Islet of Langerhans (tissue), 1 donor: Measurements from ENCODE around the gene RAPGEF4.
A peak's percentile ranks its signal among the peaks of the same experiment; 100 is the strongest.
"Not testable (repeated sequence)": the region's sequence is repeated elsewhere in the genome, so short reads cannot be mapped to it uniquely, and the experiment has no call there.

Experiments used
- FAIRE-seq: peaks from one replicate; lab custom pipeline; 2011; peaks lifted over from hg19 to GRCh38; lab: Jason Lieb, UNC

RAPGEF4 gene

DNA sequence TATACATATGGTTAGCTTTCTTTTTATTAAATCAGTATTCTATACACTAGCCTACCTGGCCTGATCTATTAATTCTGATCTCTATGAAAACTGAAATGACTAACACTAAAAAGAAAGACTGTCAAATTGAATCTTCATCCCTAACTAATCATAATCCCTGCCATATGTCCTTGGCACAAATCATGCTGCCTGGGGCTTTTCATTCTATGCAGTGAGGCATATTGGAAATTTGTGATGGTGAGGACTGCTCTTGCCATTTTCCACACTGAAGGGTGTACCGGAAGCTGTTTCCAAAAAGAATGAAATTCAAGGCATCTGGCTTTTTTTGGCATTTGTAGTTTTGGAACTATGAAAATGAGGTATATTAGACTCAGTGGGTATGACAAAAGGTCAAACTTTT is 39.7 kb downstream of the RAPGEF4 start:
- FAIRE-seq = no peak

DNA sequence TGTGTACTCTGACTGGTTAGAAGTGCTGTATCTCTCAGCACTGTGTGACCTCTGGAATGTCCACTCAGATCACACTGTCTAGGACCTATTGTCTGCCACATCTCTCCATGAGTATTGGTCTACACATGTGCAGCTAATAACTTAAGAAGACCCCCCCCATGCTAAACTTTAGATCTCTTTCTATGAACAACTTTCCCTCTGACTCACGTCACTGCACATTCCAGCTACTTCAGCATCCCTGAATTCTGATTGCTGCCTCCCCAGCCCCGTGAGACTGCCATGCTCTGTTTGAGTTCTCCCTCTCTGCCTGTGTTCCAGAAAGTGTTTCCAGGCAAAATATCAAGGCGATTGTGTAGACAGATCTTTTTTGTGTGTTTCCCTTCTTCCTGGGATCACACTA is 41.8 kb downstream of the RAPGEF4 start:
- no peak for FAIRE-seq

DNA sequence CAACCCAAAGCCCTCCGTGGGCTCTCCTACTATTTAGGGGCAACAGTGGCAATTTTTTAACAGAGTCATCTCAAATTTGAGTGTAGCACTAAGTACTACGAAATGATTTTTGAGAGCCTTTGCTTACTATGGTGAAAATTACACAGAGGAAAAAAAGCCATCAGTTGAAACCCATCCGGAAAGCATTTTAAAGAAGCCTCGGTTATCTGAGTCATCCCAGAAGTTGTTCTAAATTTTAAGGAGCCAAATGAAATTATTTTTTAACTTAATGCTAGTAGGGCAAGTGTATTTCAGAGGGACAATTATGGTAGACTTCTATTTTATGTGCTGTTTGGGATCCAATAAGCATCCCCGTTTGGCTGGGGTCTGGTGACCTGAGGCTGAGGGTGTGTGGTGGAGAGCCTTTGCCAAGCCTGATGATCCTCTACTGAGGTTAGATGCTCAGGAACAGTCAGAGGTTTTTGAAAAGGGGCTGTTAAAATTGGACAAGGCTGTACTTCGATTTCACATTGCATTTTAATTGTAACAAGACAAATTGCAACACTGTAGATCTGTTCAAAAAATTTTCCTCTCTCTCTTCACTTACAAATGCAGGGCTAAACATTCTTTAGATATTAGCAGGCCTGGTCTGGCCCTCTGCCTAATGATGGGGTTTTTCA is 47.0 kb downstream of the RAPGEF4 start:
- no peak for FAIRE-seq

- no peak for FAIRE-seq
Measured at GRCh38 chr2:172783165-172783898, 47.7 kb downstream of the RAPGEF4 start.

- FAIRE-seq = no peak
Measured at GRCh38 chr2:172788871-172789270, 53.2 kb downstream of the RAPGEF4 start.

GRCh38 chr2:172790404-172790803 is 54.8 kb downstream of the RAPGEF4 start:
- FAIRE-seq = no peak

GRCh38 chr2:172791953-172792352 is 56.3 kb downstream of the RAPGEF4 start:
- FAIRE-seq = no peak

DNA sequence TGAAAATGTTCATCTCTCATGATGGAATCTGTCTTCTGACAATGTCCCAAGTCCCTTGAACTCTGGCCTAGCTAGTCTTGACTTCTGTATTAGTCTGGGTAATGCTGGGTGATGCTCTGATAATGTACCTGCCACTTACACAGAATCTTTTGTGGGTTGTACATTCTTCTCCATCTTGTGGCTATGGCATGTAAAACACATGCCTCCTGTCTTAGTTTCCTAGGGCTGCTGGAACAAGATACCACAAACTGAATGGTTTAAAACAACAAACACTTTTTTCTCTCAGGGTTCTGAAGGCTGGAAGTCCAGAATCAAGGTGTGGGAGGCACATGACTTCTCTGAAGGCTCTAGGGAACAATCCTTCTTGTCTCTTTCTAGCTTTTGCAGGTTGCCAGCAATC is 57.1 kb downstream of the RAPGEF4 start:
- no peak for FAIRE-seq

DNA sequence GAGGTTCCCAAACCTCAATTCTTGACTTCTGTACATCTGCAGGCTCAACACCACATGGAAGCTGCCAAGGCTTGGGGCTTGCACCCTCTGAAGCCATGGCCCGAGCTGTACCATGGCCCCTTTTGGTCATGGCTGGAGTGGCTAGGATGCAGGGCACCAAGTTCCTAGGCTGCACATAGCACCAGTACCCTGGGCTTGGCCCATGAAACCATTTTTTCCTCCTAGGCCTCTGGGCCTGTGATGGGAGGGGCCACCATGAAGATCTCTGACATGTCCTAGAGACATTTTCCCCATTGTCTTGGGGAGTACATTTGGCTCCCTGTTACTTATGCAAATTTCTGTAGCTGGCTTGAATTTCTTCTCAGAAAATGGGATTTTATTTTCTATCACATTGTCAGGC is 67.7 kb downstream of the RAPGEF4 start:
- not testable (repeated sequence) for FAIRE-seq

- no peak for FAIRE-seq
Measured at GRCh38 chr2:172804423-172804822, 68.8 kb downstream of the RAPGEF4 start.

- peak; percentile 95 for FAIRE-seq
Measured at GRCh38 chr2:172806493-172806892, 70.8 kb downstream of the RAPGEF4 start.

DNA sequence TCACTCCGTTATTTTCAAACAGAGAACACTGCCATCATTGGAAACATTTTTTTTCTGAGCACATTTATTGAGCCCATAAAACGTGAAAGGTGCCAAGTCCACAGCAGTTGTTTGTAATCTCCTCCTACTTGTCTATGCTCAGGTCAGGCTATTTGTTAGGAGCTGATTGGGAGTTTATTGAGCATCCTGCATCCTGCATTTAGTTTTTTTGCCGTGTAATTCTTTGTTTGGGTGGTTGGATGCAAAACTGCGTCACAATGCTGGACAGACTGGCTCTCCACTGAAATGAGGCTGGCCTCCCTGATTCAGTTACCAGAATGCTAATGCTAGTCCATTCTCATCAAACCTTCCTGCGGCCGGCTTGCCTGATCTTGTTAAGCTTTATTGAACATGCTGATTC is 71.4 kb downstream of the RAPGEF4 start:
- FAIRE-seq = no peak

DNA sequence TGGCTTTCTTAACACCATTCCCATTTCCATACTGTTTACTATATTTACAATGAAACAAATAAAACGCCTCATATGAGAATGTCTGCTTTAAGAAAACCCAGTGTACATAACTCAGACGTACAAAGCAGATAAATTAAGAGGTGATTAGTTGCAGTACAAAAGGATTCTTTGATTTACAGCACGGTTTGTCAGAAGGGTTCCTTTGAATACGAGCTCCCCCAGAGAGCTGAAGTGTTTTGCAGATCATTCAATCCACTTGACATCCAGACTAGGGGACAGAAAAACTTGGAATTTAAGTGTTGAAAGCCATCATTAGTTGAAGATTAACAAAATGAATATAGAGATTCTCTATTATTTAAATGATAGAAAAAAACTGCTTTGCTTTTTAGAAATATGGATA is 72.5 kb downstream of the RAPGEF4 start:
- FAIRE-seq = no peak

DNA sequence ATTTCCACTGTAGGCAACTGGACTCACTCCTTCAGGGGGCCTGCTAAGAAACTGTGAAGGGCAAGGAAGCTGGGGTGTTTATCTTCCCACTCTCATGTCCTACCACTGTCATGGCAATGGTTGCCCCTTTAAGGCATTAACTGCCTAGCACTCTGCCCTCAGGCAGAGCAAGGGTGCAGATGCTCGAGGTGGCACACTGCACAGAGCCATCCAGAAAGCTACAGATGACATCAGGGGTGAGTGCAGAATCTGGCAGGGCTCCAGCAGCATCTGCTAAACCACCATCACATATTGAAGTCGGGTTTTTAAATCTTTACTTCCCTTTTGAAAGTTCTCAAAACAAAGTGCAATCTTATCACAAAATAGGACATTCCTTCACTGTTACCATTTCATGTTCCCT is 75.4 kb downstream of the RAPGEF4 start:
- no peak for FAIRE-seq

GRCh38 chr2:172812158-172812744 is 76.6 kb downstream of the RAPGEF4 start:
- no peak for FAIRE-seq

- peak; percentile 21 for FAIRE-seq
Measured at GRCh38 chr2:172813314-172813888, 77.8 kb downstream of the RAPGEF4 start.

- no peak for FAIRE-seq
Measured at GRCh38 chr2:172817411-172817810, 81.8 kb downstream of the RAPGEF4 start.

DNA sequence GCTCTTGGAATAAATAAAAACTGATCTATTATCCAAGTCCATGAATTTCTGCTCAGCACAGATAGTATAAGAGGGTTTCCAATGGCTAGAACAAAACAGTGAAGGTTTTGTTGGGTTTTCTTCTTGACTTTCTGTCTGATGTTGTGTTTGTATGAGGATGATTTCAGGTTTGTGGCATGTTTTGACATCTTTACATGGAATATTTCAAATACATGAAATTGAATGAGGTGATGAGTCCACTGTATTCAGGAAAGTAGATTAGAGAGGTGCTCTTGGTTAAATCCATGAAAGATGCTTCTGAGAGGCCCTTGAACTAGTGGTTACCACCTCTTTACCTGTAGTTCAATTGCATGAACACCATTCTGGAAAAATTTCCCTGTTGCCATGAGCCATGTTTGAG is 84.3 kb downstream of the RAPGEF4 start:
- no peak for FAIRE-seq

- FAIRE-seq = no peak
Measured at GRCh38 chr2:172821370-172822338, 86.0 kb downstream of the RAPGEF4 start.

GRCh38 chr2:172822585-172822984 is 86.9 kb downstream of the RAPGEF4 start:
- FAIRE-seq = no peak

DNA sequence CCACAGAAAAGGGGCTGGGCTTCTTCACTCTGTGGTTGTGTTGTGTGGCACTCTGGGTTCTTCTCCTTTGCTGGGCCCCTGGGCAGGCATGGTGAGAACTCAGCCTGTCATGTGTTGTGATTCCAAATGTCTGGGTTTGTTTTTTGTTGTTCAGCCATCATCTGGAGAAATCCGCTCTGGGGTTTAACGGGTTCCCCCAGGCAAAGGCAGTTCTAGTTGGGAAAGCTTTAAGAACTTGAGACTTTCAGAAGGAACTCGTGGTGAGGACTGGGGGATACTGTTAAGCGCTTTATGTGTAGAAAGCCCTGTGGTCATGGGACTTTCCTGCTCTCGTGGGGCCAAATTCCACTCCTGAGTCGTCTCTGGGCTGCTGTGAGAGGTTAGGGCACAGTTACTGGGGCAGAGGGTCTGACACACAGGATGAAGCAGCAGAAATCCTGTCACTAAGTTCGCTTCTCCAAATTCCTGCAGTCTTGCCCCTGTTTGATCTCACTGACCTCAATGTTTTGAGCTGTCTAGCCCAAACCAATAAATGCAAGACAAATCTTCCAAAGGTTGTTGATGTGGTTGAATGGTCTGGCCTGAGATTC is 87.7 kb downstream of the RAPGEF4 start:
- FAIRE-seq = no peak

GRCh38 chr2:172826522-172826921 is 90.9 kb downstream of the RAPGEF4 start:
- FAIRE-seq = no peak
